Neuronal stem cell (in vitro differentiated cells): ENCODE data around the gene BRD1.
A peak's percentile ranks its signal among the peaks of the same experiment; 100 is the strongest.

ENCODE experiments used
- DNase-seq: peaks from one replicate; pipeline ENCODE4 v3.0.0-alpha.2; 2013; ENCODE audit warnings: low spot score
- H2AFZ ChIP-seq: one replicate; pipeline ENCODE4 v1.6.1; 2013; ENCODE audit warnings: mild to moderate bottlenecking, low read length, inconsistent platforms
- H2AK5ac ChIP-seq: 2 replicates; pipeline ENCODE4 v1.6.1; 2013; ENCODE audit warnings: low read depth, mild to moderate bottlenecking, inconsistent platforms, low read length, moderate library complexity, mixed read lengths
- H2BK120ac ChIP-seq: 2 replicates; pipeline ENCODE4 v1.6.1; 2013; ENCODE audit warnings: low read depth, mild to moderate bottlenecking, inconsistent platforms, low read length, moderate library complexity, mixed read lengths
- H2BK12ac ChIP-seq: one replicate; pipeline ENCODE4 v1.6.1; 2013; ENCODE audit warnings: low read length, inconsistent platforms
- H2BK15ac ChIP-seq: 2 replicates; pipeline ENCODE4 v1.6.1; 2013; ENCODE audit warnings: mild to moderate bottlenecking, low read length, inconsistent platforms, mixed read lengths
- H2BK5ac ChIP-seq: one replicate; pipeline ENCODE4 v1.6.1; 2013; ENCODE audit warnings: inconsistent platforms, mild to moderate bottlenecking, low read length, moderate library complexity
- H3K14ac ChIP-seq: one replicate; pipeline ENCODE4 v1.6.1; 2013; ENCODE audit warnings: low read length, inconsistent platforms
- H3K18ac ChIP-seq: 2 replicates; pipeline ENCODE4 v1.6.1; 2013; ENCODE audit warnings: low read length, inconsistent platforms
- H3K23ac ChIP-seq: 2 replicates; pipeline ENCODE4 v1.6.1; 2013; ENCODE audit warnings: low read depth, mild to moderate bottlenecking, mixed read lengths, low read length, inconsistent platforms; ENCODE audit not compliant: poor library complexity
- H3K27ac ChIP-seq: replicated peaks from 3 replicates; pipeline ENCODE4 v1.5.1; 2013; ENCODE audit warnings: low read length, inconsistent platforms
- H3K27me3 ChIP-seq, 3 experiments: 2 replicates each; pipeline ENCODE4 v1.6.1; 2013; ENCODE audit warnings: low read length in 3 of 3, mild to moderate bottlenecking in 2 of 3, inconsistent platforms in 1 of 3, low read depth in 1 of 3, mixed read lengths in 1 of 3, moderate library complexity in 1 of 3; ENCODE audit not compliant: control insufficient read depth in 3 of 3, insufficient read depth in 3 of 3
- H3K36me3 ChIP-seq, 2 donors: replicated peaks in 1 of 2; 2 replicates each; pipeline ENCODE4 v1.6.1; 2013; ENCODE audit warnings: low read length in 2 of 2; ENCODE audit not compliant: control insufficient read depth in 2 of 2, insufficient read depth in 2 of 2
- H3K4ac ChIP-seq: 2 replicates; pipeline ENCODE4 v1.6.1; 2013; ENCODE audit warnings: inconsistent platforms, mild to moderate bottlenecking, low read length, moderate library complexity
- H3K4me1 ChIP-seq, 2 donors: 1 replicate in 1 of 2; 2 replicates in 1 of 2; pipeline ENCODE4 v1.6.1; 2013; ENCODE audit warnings: low read length in 2 of 2, low read depth in 1 of 2; ENCODE audit not compliant: control insufficient read depth in 2 of 2, insufficient read depth in 1 of 2
- H3K4me2 ChIP-seq: one replicate; pipeline ENCODE4 v1.6.1; 2013; ENCODE audit warnings: mild to moderate bottlenecking, low read length, inconsistent platforms; ENCODE audit not compliant: insufficient read depth, poor library complexity, severe bottlenecking
- H3K4me3 ChIP-seq, 2 donors: 2 replicates each; pipeline ENCODE4 v1.5.1; 2013; ENCODE audit warnings: low read length in 2 of 2, mild to moderate bottlenecking in 2 of 2, inconsistent platforms in 1 of 2, moderate library complexity in 1 of 2
- H3K79me1 ChIP-seq: one replicate; pipeline ENCODE4 v1.6.1; 2013; ENCODE audit warnings: low read depth, mild to moderate bottlenecking, inconsistent platforms, low read length, moderate library complexity
- H3K9ac ChIP-seq: one replicate; pipeline ENCODE4 v1.6.1; 2013; ENCODE audit warnings: mild to moderate bottlenecking, low read depth, low read length, inconsistent platforms; ENCODE audit not compliant: poor library complexity
- H3K9me3 ChIP-seq, 2 donors: replicated peaks in 1 of 2; 2 replicates each; pipeline versions ENCODE3 to v1.6.1; 2013; ENCODE audit warnings: low read length in 2 of 2, mild to moderate bottlenecking in 2 of 2, inconsistent platforms in 1 of 2, low read depth in 1 of 2, mixed read lengths in 1 of 2, moderate library complexity in 1 of 2; ENCODE audit not compliant: control insufficient read depth in 2 of 2, insufficient read depth in 1 of 2
- H4K8ac ChIP-seq: one replicate; pipeline ENCODE4 v1.6.1; 2013; ENCODE audit warnings: low read depth, mild to moderate bottlenecking, inconsistent platforms, low read length, moderate library complexity
- H4K91ac ChIP-seq: one replicate; pipeline ENCODE4 v1.6.1; 2013; ENCODE audit warnings: low read length, low read depth, mild to moderate bottlenecking, inconsistent platforms; ENCODE audit not compliant: poor library complexity
- WGBS, 2 donors: extraction: QIAGEN DNeasy Blood & Tissue Kit; methylation state at CpG; one replicate each; pipeline ENCODE4 v1.1.7; 2013; ENCODE audit warnings: missing lambda C conversion rate in 2 of 2, mixed read lengths in 1 of 2; ENCODE audit not compliant: insufficient read length in 2 of 2, insufficient replicate concordance in 1 of 2; ENCODE audit errors: extremely low coverage in 2 of 2; 5-methylcytosine and 5-hydroxymethylcytosine counted together

Gene BRD1

DNA sequence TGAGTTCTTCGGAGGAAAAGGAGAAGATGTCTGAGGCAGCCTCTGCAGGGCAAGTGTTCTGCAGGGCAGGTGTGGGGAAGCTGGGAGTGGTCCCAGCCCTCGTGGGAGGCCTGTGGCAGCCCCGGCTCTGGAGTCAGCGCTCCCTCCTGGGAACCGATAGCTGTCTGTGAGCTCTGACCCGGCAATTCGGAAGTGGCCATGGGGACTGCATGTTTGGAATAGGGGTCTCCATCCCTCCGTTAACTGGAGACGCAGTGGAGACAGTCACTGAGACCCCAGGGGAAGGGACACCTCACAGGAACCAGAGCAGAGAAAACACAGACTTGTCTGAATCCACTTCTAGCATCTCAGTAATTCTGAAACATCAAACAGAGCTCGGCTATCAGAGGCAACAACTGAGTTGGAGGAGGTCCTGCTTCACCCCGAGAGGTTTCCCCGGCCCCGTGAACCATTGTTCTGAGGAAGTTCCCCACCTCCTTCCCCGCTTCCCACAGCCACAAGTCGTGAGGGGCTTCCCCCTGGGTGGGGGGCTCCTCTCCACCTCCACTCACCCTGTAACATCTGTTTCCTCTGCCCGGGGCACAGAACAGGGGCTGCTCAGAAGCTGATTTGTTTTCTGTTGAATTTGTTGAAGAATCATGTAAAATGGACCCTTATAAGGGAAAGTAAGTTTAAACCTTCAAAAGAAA is 99.6 kb downstream of the BRD1 start:
- H3K9me3 ChIP-seq, result no peaks in the 10 kb centered on the region
- H4K91ac ChIP-seq, result no peak overlapping the region
- no peak overlapping the region for H3K4me2 ChIP-seq
- H2AFZ ChIP-seq, result no peak overlapping the region
- no peak overlapping the region for H2BK15ac ChIP-seq
- no peak for DNase-seq
- H2BK120ac ChIP-seq, result no peak overlapping the region
- no peaks in the 10 kb centered on the region for H3K36me3 ChIP-seq
- H3K14ac ChIP-seq, result no peak overlapping the region
- H3K4me3 ChIP-seq, result no peak overlapping the region
- H3K27me3 ChIP-seq, result peaks cover 2 to 59% (median 22%) of the 10 kb centered on the region in 3 experiments
- H3K18ac ChIP-seq, result no peak overlapping the region
- no CpG with 5 or more reads among the region's 16 CpGs for WGBS, 2 donors
- H2BK5ac ChIP-seq, result no peak overlapping the region
- H3K27ac ChIP-seq, result no peak overlapping the region
- H3K9ac ChIP-seq, result no peak overlapping the region
- no peaks in the 10 kb centered on the region for H3K4me1 ChIP-seq
- no peak overlapping the region for H3K4ac ChIP-seq
- H3K79me1 ChIP-seq, result no peaks in the 10 kb centered on the region
- no peak overlapping the region for H2BK12ac ChIP-seq
- H2AK5ac ChIP-seq, result no peak overlapping the region
- H3K23ac ChIP-seq, result no peak overlapping the region
- no peak overlapping the region for H4K8ac ChIP-seq

GRCh38 chr22:49727191-49727880 is 100.3 kb downstream of the BRD1 start:
- Histone ChIP-seq H2BK5ac (peak overlapping the region; percentile 19), H3K14ac (peak overlapping the region; percentile 44), H3K23ac (peak overlapping the region; percentile 35), H3K27ac (no peak overlapping the region), H3K27me3 (peaks cover 2 to 59% (median 22%) of the 10 kb centered on the region in 3 experiments), H3K4ac (no peak overlapping the region), H2AFZ (no peak overlapping the region), H3K79me1 (no peaks in the 10 kb centered on the region), H3K9ac (no peak overlapping the region), H4K8ac (peak overlapping the region; percentile 9), H3K4me3 (no peak overlapping the region), H3K36me3 (no peaks in the 10 kb centered on the region), H2BK15ac (peak overlapping the region; percentile 3), H2AK5ac (peak overlapping the region; percentile 28), H3K4me1 (no peaks in the 10 kb centered on the region), H3K4me2 (no peak overlapping the region), H3K18ac (peak overlapping the region; percentile 35), H2BK12ac (no peak overlapping the region), H2BK120ac (no peak overlapping the region), H3K9me3 (no peaks in the 10 kb centered on the region), H4K91ac (no peak overlapping the region)
- no peak for DNase-seq
- WGBS, 2 donors, result no CpG with 5 or more reads among the region's 27 CpGs

GRCh38 chr22:49726701-49727101 is 101.0 kb downstream of the BRD1 start:
- Histone ChIP-seq H3K4me1 (no peaks in the 10 kb centered on the region), H2BK12ac (no peak overlapping the region), H2BK120ac (no peak overlapping the region), H3K9me3 (no peaks in the 10 kb centered on the region), H3K14ac (no peak overlapping the region), H3K23ac (peak overlapping the region; percentile 65), H3K27ac (no peak overlapping the region), H3K4me3 (no peak overlapping the region), H3K18ac (no peak overlapping the region), H3K4me2 (no peak overlapping the region), H4K91ac (no peak overlapping the region), H2AK5ac (peak overlapping the region; percentile 28), H3K36me3 (no peaks in the 10 kb centered on the region), H3K9ac (no peak overlapping the region), H3K27me3 (peaks cover 2 to 60% (median 22%) of the 10 kb centered on the region in 3 experiments), H2BK5ac (peak overlapping the region; percentile 19), H4K8ac (no peak overlapping the region), H2BK15ac (peak overlapping the region; percentile 3), H2AFZ (no peak overlapping the region), H3K79me1 (no peaks in the 10 kb centered on the region), H3K4ac (no peak overlapping the region)
- WGBS, 2 donors, result no CpG with 5 or more reads among the region's 17 CpGs
- no peak for DNase-seq

- H3K27ac ChIP-seq, result no peak overlapping the region
- H3K27me3 ChIP-seq, result peaks cover 2 to 65% (median 22%) of the 10 kb centered on the region in 3 experiments
- H3K4me2 ChIP-seq, result no peak overlapping the region
- no peak for DNase-seq
- H3K4me3 ChIP-seq, result no peak overlapping the region
- H3K4me1 ChIP-seq, result no peaks in the 10 kb centered on the region
- no peak overlapping the region for H2BK5ac ChIP-seq
- no peak overlapping the region for H3K23ac ChIP-seq
- no peak overlapping the region for H2BK12ac ChIP-seq
- no peak overlapping the region for H3K4ac ChIP-seq
- H2AFZ ChIP-seq, result no peak overlapping the region
- no peak overlapping the region for H3K9ac ChIP-seq
- WGBS, 2 donors, result no CpG with 5 or more reads among the region's 10 CpGs
- H2BK120ac ChIP-seq, result no peak overlapping the region
- no peak overlapping the region for H2BK15ac ChIP-seq
- no peak overlapping the region for H3K18ac ChIP-seq
- H4K91ac ChIP-seq, result no peak overlapping the region
- H3K36me3 ChIP-seq, result no peaks in the 10 kb centered on the region
- H3K14ac ChIP-seq, result no peak overlapping the region
- H3K79me1 ChIP-seq, result no peaks in the 10 kb centered on the region
- H3K9me3 ChIP-seq, result no peaks in the 10 kb centered on the region
- H4K8ac ChIP-seq, result no peak overlapping the region
- H2AK5ac ChIP-seq, result peak overlapping the region; percentile 5
Measured at GRCh38 chr22:49726022-49726681, 101.5 kb downstream of the BRD1 start.
